Measurements from ENCODE around the gene GNAZ.
"Not testable (repeated sequence)": the region's sequence is repeated elsewhere in the genome, so short reads cannot be mapped to it uniquely, and the experiment has no call there.

The GNAZ gene

GRCh38 chr22:23070418-23071229, at the start of gene GNAZ:
TSS of gene GNAZ (plus strand) at chr22:23070519. CDS start at chr22:23095696, 25,177 bp downstream.
- ATAC-seq (peak; percentile 52), DNase-seq (no peak)

GRCh38 chr22:23020659-23021293, 49.5 kb upstream of the GNAZ start:
- DNase-seq (no peak), ATAC-seq (no peak)

DNA sequence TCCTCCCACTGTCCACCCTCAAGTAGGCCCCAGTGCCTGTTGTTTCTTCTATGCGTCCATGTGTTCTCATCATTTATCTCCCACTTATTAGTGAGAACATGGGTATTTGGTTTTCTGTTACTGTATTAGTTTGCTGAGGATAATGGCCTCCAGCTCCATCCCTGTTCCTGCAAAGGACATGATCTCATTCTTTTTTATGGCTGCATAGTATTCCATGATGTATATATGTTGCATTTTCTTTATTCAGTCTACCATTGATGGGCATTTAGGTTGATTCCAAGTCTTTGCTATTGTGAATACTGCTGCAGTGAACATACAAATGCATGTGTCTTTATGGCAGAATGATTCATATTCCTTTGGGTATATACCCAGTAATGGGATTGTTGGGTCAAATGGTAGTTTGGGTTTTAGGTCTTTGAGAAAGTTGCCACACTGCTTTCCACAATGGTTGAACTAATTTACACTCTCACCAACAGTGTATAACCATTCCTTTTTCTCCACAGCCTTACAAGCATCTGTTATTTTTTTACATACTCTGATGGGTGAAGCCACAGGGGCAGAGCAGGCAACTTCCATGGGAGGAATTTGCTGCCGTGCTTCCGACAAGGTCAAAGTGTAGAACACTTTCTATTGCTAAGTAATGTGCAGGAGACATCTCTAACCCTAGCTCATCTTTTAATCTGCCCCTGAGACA, 48.5 kb upstream of the GNAZ start:
- not testable (repeated sequence) for DNase-seq, ATAC-seq

GRCh38 chr22:23023294-23023693, 47.0 kb upstream of the GNAZ start:
- DNase-seq (no peak), ATAC-seq (no peak)

DNA sequence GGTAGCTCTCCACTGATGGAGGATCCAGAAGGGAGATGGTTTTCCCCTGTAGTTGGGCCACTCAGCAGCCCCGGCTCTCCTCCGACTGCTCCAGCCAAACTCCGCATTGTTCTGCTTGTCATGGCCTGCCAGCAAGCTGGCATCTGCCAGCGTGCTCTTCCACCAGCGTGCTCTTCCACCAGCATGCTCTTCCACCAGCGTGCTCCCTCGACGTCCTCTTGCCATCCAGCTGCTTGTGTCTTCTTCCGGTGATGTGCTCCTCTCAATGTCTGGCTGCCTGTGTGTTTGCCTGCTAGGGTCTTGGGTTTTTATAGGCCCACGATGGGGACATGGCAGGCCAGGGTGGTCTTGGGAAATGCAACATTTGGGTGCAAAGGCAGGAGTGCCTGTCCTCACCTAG, 43.5 kb upstream of the GNAZ start:
- no peak for DNase-seq
- no peak for ATAC-seq

DNA sequence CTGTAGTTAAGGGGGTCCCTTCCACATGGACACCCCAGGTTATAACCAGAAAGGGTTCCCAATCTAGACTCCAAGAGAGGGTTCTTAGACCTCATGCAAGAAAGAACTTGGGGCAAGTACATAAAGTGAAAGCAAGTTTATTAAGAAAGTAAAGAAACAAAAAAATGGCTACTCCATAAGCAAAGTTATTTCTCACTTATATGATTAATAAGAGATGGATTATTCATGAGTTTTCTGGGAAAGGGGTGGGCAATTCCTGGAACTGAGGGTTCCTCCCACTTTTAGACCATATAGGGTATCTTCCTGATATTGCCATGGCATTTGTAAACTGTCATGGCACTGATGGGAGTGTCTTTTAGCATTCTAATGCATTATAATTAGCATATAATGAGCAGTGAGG, 42.5 kb upstream of the GNAZ start:
- not testable (repeated sequence) for DNase-seq, ATAC-seq

GRCh38 chr22:23029521-23030228, 40.6 kb upstream of the GNAZ start:
- DNase-seq (no peak), ATAC-seq (no peak)

- DNase-seq (no peak), ATAC-seq (no peak)
Observed at GRCh38 chr22:23031381-23031780, 38.9 kb upstream of the GNAZ start.

DNA sequence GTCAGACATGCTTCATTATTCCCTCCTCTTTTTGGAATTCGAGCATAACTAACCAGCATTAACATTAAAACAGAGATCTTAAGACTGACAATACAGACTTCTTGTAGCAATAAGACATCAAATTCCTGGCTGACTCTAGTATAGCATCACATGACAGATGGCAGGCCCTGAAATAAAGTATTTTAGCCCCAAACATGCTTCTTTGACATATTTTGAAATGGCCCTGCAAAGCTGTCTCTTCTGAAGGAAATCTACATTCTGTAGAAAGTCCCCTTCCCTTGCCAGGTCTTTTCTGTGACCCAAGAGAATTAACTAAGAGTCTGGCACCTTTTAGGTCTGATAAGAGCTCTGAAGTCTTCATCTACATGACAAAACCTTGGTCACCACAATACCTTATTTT, 38.5 kb upstream of the GNAZ start:
- ATAC-seq, result no peak
- no peak for DNase-seq

DNA sequence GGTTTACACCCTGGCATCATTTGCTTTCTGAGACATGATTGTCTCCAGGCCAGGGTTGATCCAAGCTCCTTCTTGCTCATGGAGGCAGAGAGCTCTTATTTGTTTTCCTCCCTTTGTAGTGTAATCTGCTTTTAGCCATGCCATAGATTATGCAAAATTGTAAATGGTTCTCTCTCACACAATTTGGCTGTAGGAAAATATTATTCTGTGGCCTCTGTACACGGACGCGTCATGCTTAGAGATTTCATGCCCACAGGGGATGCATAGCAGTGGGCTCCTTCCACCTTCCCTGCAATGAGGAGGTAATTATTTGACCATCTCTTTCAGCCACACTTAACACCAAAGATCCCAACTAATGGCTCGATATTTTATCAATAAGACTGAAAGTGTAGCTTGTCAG, 37.7 kb upstream of the GNAZ start:
- DNase-seq (no peak), ATAC-seq (no peak)

DNA sequence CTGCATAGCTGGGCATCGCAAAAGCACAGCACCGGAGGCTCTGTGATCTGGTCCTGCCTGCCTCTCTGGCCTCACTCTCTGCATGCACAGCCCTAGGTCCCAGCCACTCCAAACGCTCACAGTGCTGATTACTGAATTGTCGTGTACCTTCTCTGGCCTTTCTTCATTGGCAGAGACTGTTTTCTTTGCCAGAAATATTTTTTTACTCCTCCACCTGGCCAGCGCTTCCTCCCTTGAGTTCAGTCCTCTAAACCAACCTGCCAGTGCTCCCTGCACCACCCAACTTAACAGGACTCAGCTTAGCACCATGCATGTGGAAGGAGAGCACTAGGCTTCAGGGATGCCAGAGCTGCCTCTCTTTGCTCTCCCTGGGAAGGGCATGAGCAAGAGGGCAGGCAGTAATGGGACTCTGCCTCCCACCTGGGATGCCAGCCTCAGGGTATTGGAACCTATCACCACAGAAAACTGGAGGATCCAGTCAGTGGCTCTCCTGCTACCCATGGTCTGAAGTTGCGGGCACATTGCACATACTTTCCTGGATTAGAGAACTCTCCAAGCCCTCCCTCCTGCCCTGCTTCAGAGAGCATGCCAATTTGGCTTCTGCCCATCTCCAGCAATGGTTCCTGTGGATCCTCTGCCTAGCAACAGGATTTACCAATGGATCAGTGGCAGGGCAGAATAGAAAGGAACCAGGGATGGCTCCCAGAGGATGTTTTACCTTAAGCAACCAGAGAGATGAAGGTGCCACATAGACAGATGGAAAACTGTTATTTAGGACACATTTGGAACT, 37.0 kb upstream of the GNAZ start:
- ATAC-seq, result no peak
- no peak for DNase-seq

- ATAC-seq, result no peak
- DNase-seq, result no peak
Observed at GRCh38 chr22:23034621-23035556, 35.4 kb upstream of the GNAZ start.

DNA sequence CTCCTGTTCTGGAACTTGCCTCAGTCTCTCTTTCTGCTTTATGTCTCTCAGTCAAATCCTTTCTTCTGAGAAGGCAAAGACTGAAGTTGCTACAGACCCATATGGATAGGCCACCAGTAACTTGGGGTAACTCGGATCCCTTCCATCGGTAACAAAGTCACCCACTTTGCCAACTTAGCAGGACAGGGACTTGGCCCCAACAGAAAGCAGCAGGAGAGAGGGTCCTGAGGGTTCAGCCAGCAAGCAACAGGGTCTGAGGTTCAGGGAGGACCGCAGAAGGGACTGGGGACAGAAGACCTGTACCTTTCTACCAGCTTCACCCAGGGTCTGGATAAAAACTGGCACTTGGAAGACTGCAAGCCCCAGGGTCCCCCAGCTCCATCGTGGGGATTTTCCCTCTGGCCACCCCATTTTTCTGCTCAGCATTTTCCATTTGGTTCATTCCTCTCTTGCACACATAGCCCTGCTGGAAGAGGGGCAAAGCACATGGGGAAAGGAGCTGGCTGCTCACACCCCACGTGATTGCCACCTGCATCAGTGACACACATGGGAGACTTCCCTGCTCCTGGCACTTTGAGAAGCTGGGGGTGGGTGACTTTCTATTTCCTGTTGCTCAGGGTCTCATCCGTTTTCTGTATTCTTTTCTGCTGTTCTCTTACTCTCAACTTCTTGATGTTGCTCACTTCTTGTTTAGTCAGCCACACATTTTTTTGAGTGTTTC, 34.6 kb upstream of the GNAZ start:
- DNase-seq, result peak; percentile 36
- ATAC-seq, result peak; percentile 59

GRCh38 chr22:23036684-23037428, 33.5 kb upstream of the GNAZ start:
- ATAC-seq, result peak; percentile 38
- no peak for DNase-seq

- no peak for DNase-seq
- ATAC-seq, result no peak
Observed at GRCh38 chr22:23037429-23038333, 32.6 kb upstream of the GNAZ start.

DNA sequence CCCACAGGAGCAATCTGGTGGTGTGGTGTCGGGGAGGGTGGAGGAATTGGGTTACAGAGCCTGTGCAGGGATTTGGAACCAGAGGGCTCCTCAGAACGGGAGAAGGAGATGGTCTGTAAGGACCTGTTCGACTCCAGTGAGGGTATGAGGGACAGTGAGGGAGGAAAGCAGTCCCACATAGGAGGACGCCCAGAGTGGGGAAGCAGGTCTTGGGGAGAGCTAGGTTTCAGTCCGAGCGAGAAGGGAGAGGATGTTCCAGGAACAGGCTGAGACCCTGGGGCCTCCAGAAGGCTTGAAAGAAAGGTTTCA, 32.0 kb upstream of the GNAZ start:
- ATAC-seq, result no peak
- DNase-seq, result no peak

- ATAC-seq, result no peak
- DNase-seq, result no peak
Observed at GRCh38 chr22:23038902-23039301, 31.4 kb upstream of the GNAZ start.

DNA sequence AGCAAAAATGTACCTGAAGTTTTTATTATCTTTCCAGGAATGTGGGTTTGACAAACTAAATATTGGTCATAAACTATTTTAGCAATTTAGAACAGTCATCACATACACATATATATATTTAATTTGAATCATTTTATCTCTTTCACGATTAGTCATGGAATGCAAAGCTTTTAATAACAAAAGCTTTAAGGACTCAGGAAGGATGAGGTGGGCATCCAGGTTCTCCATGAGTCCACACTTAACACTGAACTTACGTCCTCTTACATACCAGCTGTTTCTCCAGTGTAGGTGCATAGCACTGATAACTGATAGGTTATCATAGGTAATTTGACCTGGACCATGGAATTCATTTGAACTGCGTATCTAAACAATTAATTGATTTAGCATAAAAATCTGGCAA, 28.1 kb upstream of the GNAZ start:
- DNase-seq (no peak), ATAC-seq (no peak)

All from stimulated activated naive CD8-positive, alpha-beta T cell treated with anti-CD3 and anti-CD28 coated beads, Interleukin-15, Interleukin-2, amounts not matched to agents 100 U/mL and 50 U/mL, for 24 hours (primary cell).